AG04449 (cell line): ENCODE measurements around the gene COL19A1.
"Not testable (repeated sequence)": the region's sequence is repeated elsewhere in the genome, so short reads cannot be mapped to it uniquely, and the experiment has no call there.

Experiments
- CTCF ChIA-PET: fragments of 350-600 bp; formaldehyde crosslinking; extraction: SDS; loops from one replicate; lab custom pipeline; 2021; ENCODE audit warnings: antibody characterized with exemption; lab: Yijun Ruan, JAX
- POLR2A ChIA-PET: fragments of 400-600, 350-600 bp; formaldehyde crosslinking; extraction: SDS; loops from one replicate; lab custom pipeline; 2020; ENCODE audit warnings: antibody characterized with exemption, inconsistent platforms; lab: Yijun Ruan, JAX
- DNase-seq: peaks from one replicate; pipeline ENCODE4 v3.0.0-alpha.2; 2010; ENCODE audit warnings: low read depth, low spot score
- H3K4me3 ChIP-seq: 2 replicates; pipeline ENCODE4 v1.5.1; 2011; ENCODE audit warnings: low read depth, mild to moderate bottlenecking, control low read depth, low read length
- CTCF ChIP-seq: IDR thresholded peaks from one replicate; pipeline ENCODE4 v1.5.1; 2011; ENCODE audit warnings: mild to moderate bottlenecking, moderate library complexity, low read length, control low read depth, inconsistent platforms; ENCODE audit not compliant: insufficient read depth; ENCODE audit errors: missing control alignments

COL19A1 gene

GRCh38 chr6:69820438-69820837, 45.9 kb upstream of the COL19A1 start:
- POLR2A ChIA-PET: no interaction called here
- no peak for TF ChIP-seq CTCF
- CTCF ChIA-PET: no interaction called here
- no peak for DNase-seq
- no peak overlapping the region for H3K4me3 ChIP-seq

DNA sequence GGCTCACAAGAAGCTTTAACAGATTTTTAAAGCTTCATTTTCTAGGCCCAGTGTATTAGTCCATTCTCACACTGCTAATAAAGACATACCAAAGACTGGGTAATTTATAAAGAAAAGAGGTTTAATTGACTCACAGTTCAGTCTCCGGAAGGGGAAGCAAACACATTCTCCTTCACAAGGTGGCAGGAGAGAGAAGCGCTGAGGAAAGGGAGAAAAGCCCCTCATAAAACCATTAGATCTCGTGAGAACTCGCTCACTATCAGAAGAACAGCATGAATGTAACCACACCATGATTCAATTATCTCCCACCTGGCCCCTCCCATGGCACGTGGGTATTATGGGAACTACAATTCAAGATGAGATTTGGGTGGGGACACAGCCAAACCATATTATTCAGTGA, 42.0 kb upstream of the COL19A1 start:
- CTCF ChIA-PET, H3K4me3 ChIP-seq, POLR2A ChIA-PET, DNase-seq: not testable (repeated sequence)

DNA sequence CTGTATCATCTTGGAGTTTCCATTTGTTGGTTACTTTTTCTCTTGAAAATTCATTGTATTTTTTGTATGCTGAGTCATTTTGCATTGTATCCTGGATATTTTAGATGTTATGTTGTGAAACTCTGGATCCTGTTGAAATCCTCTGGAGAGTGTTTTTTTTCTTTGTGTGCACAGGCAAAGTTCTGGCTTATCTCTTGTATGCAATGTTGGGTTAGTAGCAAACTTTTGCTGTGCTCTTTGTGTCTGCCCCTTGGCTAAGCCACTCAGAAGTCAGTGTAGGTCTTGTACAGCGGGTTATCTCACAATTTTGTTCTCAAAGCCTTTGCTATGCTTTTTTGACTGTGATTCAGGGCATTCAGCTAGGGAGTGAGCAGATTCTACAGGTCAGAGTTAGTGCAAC, 40.5 kb upstream of the COL19A1 start:
- H3K4me3 ChIP-seq: no peak overlapping the region
- ChIA-PET POLR2A (no interaction called here), CTCF (no interaction called here)
- TF ChIP-seq CTCF: no peak
- DNase-seq: no peak

- no peak overlapping the region for H3K4me3 ChIP-seq
- CTCF ChIA-PET: no interaction called here
- POLR2A ChIA-PET: no interaction called here
- peak; percentile 9 for DNase-seq
- TF ChIP-seq CTCF: no peak
Measured at GRCh38 chr6:69827276-69827893, 39.0 kb upstream of the COL19A1 start.

DNA sequence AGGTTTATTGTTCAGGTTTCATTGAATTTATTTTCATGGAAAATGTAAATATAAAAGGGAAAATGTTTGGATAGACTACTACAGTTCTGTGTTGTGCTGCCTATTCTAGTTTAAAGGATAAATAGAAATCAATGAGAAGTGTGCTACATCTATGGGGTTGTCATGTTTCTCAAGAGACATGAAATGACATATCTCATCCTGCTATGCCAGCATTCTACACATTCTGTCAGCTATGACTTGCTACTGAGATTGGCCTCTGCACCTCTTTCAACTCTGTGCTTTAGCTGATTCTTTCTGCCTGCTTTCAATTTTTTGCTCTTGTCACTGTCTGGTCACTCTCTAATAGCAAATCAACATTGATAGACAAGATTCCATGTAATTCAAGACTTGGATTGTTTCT, 33.8 kb upstream of the COL19A1 start:
- TF ChIP-seq CTCF: no peak
- POLR2A ChIA-PET: no interaction called here
- CTCF ChIA-PET: no interaction called here
- no peak overlapping the region for H3K4me3 ChIP-seq
- DNase-seq: no peak

DNA sequence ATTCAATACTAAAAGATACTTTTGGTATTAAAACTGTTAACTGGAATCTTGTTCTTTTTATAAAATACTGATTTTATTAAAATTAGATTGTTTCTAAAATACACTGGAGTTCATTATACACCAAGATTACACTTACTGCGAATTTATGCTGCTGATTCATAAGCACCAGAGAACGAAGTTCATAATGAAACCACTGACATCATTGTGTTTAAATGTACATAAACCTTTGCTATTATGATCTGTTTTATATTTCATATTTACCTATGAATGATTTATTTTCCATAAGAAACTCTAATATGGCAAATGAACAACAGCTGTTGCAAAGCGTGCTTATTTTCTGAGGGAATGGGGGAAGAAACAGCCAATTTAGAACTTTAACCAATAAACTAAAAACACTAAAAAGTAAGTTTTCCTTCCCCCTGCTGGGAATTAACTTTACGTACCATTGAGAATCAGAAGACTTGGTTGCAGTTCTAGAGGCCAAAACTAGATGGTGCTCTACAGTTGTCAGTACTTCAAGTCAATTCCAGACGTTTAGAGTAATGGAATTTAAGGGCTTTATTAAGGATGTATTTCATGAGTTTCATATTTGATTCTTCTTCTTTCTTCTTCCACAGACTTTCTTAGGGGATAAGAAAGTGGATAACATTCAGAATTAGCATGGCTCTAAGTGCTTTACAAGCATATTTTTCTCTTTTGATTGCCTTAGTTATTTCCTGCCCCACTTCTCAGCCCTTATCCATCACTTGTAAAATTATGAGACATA, 30.8 kb upstream of the COL19A1 start:
- CTCF ChIA-PET: interaction anchor here (0.8 to 2.2 kb wide), 3 partner anchors 272 to 330 kb away, joined by 3 to 16 read pairs (median 3); no protein-coding TSS in a partner anchor
- TF ChIP-seq CTCF: peak; percentile 68
- no peak overlapping the region for H3K4me3 ChIP-seq
- peak; percentile 45 for DNase-seq
- POLR2A ChIA-PET: no interaction called here

GRCh38 chr6:69841862-69842261, 24.5 kb upstream of the COL19A1 start:
- POLR2A ChIA-PET: no interaction called here
- no peak for TF ChIP-seq CTCF
- no peak overlapping the region for H3K4me3 ChIP-seq
- no peak for DNase-seq
- CTCF ChIA-PET: no interaction called here
